ENCODE results near the gene AGPAT3.

Gene AGPAT3

DNA sequence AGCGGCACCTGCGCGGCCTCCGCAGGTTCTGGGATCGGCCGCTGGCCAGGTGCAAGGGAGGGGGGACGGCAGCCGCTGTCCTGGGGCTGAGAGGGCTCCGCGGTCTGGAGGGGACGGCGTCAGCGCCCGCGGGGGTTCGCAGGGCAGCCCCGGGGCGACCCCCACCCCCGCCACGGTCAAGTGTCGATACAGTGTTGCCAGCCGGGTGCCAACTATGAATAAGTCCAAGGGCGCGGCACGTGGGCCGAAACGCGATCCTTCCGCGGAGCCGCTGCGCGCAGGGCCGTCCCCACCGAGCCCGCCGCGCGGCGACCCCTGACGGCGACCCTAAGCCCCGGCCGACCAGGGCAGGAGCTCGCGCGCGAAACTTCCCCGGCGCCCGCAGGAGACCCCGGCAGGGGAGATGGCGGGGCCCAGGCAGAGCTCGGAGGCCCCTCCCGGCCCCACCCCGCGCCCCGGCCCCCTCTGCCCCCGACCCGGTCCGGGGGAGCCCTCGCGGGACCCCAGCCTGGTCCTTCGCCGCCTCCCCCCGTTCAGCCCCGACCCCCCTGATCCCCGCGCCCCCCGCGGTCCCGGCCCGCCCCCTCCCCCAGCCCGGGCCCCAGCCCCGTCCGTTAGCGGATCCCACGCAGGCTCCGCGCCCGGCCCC lies 586 bp upstream of the AGPAT3 start:
- DNase-seq (ENCODE audit: low read depth): peak; percentile 29

DNA sequence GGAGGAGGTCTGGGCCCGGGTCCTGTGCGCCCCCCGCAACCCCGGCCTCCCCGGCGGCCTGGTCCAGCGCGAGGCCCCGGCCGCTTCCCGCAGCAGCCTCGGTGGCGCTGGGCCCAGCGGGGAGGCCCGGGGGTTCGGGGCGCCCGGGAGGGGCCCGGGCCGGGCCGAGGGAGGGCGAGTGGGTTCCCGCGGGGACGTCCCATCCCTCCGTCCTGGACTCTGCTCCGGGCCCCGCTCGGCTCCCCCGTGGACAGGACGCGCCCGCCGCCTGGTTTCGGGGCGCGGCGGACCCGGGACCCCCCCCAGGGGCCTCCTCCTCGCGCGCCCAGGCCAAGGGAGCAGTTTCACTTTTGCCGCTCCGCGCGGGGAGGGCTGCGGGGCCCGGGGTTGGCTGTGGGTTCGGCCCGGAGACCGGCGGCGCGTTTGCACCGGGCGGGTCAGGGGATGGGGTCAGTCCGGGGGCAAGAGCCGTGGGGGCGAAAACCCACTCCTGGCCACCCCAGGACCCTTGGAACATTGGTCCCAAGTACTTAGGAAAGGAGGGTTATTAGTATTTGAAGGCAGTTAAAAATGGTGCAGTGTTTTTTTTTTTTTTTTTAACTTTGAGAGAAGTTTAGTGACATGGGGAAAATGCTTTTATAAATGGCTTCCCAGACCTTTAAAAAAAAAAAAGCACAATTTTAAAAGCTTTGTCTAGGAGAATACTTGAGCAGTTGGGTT lies 677 bp downstream of the AGPAT3 start:
- DNase-seq (ENCODE audit: low read depth): peak; percentile 37

DNA sequence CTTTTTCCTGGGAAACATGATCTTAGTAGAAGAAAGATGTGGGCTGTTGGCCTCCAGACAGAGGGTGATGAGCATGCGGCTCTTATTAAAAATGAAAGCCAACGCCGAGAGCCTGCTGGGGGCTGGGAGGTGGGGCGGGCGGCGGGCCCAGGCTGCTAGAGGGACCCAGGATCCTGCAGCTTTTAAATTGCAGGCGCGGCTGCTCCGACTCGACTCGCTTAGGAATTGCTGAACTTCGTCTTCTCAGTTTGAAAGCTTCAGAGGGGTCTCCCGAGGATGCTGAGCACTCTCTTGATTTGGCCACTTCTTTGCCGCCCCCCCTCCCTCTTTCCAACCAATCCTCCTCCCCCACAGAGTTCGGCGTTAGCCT lies 1.2 kb downstream of the AGPAT3 start:
- DNase-seq (ENCODE audit: low read depth): no peak

DNA sequence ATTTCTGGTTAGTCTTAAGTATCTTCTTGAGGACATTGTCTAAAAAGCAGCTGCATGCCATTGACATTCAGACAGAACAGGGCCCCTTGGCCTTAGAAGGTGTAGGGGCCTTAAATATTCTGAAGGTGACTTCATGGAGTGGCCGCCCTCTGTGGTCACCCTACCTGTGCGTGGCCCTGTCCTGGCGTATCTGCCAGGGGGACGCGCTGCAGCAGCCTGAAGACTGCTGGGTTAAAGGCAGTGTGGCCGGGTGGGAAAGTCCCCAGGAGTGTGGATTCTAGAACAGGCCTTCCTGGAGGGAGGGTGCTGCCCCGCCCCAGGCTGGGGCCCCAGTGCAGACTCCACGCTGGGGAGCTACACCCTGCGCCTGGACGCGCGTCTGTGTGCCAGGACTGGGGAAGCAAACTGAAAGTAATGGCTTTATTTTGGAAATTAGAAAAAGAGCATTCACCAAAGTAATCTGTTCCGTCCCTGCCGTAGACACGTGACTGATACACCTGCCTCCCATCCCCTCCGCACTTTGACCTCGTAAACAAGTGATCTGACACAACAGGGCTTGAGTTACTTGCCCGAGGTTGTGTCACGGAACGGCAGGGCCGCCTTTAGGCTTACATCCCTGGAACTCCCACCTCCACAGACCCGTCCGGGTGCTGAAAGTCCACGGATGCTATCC lies 1.8 kb downstream of the AGPAT3 start:
- peak; percentile 20 for DNase-seq (ENCODE audit: low read depth)

DNA sequence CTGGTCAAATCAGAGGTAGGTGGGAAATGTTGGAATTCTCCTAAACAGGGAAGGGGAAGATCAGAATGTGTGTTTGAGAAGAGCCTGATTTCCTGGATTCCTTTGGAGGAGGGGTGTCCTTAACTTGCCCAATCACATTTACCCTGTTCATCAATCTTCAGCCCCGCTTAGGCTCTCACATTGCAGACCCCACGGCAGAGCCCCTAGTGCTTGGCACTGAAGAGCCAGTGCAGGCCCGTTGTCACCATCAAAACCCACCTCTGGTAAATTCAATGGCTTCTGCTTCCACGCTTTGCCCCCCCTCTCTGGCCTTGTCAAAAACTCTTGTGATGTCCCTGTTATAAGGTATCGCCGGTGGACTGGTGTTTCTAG lies 2.3 kb downstream of the AGPAT3 start:
- no peak for DNase-seq (ENCODE audit: low read depth)

DNA sequence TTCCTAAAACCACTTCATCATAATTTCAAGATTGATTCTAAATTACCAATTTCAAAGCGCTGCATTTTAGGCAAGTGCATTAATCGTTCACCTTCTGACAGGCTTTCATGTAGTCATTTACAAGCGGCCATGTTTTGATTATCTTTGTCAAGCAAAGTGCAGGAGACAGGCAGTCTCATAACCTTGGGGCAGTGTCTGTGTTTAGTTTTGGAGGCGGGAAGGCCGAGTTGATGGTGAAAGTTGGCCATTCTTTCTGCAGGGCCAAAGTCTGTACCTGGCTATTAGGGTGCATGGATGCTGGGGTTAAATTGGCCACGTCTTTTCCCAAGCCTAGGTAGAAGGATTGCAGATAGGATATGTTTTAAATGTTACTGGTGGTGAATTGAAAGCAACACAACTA lies 2.9 kb downstream of the AGPAT3 start:
- DNase-seq (ENCODE audit: low read depth): no peak

DNA sequence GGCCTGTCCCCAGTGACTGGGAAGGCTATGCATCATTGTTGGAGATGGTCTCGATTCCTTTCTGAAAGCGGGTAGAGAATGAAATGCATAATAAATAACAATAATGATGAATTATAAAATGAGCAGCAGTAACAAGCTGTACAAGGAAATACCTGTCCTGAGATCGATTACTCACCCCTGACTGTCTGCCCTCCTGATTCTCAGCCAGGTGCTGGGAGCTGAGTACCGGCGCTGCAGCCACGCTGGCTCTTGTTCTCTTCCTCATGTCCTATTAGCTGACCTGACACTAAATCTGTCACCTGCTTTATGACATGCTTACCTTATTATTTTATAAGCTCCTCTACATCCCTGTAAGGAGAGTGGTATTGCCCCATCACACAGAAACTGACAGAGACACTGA lies 3.4 kb downstream of the AGPAT3 start:
- no peak for DNase-seq (ENCODE audit: low read depth)

DNA sequence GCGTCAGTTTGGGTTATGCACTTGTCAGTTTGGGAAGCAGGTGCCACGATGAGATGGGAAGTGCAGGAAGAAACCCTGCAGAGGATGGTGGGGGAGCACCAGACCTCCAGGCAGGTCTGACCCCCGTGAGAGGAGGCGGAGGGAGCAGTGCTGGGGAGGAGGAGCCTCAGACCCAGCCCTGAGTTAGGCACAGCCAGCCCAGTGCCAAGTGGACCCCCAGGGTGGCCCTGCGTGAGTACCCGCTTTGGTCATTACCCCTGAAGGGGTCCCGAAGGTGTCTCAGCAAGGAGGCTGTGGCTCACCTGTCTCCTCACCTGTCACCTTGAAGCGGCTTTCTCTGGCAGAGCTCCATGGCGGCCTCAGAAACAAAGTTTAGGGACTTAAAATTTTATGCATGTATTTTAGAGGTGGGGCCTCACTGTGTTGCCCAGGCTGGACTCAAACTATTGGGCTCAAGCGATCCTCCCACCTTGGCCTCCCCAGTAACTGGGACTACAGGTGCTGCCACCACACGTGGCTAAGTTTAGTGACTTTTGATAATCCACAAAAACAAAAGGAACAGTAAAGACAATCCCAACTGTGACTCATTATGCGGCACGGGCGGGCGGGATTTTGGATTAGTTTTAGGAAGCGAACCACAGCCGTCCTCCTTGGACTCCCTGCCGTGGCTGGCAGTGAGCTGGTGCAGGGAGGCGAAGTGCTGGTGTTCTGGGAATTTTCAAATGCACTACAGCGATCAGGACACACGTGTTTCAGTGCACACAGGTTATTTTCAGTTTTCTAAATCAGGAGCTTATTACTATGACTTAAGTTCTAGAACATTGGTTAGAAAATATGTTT lies 4.7 kb downstream of the AGPAT3 start:
- no peak for DNase-seq (ENCODE audit: low read depth)

DNA sequence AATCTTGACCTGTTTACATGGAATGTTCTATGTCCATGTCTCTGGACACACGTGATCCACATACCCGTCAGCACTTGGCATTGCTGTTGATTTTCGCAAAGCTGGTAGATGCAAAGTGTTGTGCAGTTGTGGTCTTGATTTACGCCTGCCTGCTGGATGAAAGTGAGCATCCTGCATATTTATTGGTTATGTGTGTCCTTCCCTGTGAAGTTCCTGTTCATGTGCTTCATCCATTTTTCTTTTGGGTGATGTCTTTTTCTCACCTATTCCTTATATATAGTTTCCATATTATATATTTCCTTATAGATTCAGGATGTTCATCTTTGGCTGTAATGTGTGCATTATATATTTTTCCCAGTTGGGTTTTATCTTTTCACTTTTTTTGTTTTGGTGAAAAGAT lies 6.5 kb downstream of the AGPAT3 start:
- no peak for DNase-seq (ENCODE audit: low read depth)

DNA sequence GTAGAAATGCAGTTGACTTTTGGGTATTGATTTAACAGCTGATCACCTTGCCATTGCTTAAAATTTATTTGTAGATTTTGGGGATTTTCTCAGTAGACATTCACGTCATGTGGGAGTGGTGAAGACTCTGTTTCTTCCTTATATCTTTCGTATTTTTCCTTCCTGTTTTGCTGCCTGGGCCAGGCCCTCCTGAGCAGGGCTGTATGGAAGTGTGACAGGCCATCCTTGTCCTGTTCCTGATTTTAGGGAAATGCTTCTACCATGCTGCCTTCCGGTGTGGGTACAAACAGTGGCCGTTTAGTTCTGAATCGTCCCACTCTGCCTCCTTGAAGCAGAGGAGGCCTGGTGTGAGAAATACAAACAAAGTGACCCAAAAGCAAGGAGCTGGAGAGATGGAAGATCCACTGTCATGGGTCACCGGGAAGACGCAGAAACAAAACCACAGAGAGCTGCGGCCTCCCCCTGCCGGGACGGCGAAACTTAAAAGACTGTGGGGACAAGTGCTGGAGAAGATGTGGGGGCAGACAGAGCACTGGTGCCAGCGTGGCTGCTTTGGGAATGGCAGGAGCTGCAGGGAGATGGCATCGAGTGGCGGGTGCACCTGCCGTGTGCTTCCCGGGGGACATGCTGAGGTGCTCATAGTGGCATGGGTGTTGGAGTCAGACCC lies 7.6 kb downstream of the AGPAT3 start:
- DNase-seq (ENCODE audit: low read depth): no peak

DNA sequence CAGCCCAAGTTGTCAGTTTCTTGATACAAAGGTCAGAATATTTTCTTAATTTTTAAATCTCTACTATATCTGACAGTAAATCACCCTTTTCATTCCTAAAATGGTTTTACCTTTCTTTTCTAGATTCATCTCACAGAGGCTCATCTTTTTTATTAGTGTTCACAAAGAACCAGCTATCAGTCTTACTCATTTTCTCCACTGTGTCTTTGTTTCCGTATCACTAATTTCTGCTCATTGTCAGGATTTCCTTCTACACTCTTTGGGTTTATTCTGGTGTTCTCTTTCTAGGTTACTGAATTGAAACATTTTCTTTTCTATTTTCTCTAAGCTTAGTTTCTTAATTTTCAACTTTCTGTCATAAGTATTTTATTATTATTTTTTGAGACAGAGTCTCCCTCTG lies 8.7 kb downstream of the AGPAT3 start:
- DNase-seq (ENCODE audit: low read depth): no peak

DNA sequence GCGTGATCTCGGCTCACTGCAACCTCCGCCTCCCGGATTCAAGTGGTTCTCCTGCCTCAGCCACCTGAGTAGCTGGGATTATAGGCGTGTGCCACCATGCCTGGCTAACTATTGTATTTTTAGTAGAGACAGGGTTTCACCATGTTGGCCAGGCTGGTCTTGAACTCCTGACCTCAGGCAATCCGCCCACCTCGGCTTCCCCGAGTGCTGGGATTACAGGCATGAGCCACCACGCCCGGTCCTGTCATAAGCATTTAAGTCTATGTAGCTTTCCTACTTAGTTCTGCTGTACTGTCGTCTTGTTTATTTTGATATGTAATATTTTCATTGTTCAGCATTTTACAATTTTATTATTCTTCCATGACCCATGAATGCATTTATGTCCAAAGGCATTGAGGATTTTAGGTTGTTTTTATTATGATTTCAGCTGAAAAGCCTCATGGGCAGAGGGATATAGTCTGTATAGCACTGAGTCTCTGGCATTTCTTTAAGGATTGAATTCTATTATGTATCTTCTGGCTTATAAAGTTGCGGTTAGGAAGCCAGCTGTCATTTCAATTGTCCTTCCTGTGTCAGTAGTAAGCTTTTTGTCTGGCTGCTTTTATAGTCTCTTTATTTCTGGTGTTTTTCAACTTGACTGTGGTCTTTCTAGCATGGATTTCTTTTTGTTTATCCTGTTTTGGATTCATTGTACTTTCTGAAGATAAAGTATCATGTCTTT lies 9.2 kb downstream of the AGPAT3 start:
- no peak for DNase-seq (ENCODE audit: low read depth)

DNA sequence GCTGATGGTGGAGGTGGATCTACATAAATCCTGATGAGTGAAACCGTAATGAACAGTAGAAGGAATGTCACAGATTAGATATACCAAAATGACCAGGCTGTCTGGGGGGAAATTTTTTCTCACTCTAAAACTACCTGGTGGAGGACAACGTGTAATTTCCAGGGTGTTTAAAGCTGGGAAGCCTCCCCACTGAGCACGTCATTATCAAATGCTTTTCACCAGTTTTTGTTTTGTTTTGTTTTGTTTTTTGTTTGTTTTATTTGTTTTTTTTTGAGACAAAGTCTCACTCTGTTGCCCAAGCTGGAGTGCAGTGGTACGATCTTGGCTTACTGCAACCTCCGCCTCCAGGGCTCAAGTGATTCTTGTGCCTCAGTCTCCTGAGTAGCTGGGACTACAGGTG lies 11.6 kb downstream of the AGPAT3 start:
- DNase-seq (ENCODE audit: low read depth): no peak

DNA sequence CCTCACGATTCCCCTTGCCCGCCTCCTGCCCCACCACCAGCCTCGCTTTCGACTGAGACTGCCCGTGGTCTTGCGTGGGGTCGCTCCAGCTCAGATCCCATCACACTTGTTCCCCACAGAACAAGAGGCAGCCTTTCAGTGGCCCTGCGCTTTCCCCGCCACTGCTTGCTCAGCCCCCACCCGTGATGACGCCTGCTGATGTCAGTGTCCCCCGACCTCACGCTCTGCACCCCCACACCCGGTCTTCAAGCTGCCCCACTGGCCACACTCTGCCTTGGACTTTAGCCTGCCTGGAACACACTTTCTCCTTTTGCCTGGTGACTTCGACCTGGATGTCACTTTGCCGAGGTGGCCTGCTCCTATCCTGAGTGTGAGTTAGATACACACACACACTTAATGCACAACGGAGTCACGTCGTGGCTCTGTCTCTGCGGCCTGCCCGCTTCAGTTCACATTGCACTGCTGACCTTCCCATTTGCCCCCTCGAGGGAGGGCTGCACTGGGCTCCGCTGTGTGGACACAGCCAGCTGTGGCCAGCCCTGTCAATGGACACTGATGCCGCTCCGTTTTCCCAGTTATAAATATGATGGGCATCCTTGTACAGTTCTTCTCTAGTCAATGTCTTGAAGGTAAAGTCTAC lies 13.0 kb downstream of the AGPAT3 start:
- DNase-seq (ENCODE audit: low read depth): no peak

DNA sequence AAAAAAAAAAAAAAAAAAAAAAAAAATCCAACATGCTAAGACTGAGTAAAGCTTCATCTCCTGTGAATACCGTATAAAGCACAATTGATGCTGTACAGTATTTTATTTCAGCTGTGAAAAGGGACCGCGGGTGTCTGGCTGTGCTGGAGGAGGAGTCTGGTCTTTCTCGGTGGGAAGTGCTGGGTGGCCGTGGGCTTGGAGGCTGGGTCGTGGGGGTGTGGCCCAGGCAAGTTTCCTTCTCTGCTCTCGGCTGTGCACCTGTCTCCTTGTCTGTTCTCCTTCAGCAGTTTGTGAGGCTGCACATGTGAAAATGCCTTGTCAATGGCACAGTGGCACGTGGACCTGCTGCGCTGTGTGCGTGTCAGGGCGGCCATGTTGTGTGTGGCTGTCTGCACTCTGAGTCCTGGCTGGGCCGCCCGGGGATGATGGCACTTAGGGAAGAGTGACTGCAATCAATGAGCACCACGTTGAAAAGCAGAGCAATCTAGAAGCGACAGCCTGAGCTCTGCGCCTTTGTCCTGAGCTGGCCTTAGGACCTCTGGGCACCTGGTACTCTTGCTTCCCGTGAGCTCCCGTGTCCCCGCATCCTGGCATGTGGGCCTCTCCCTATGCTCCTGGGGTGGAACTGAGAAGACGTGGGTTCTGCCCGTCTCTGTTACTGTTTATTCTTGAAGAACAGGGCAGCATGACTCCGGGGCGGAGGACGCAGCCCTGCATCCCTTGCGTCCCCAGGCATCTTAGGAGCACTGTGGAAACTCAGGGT lies 14.5 kb downstream of the AGPAT3 start:
- DNase-seq (ENCODE audit: low read depth): no peak

DNA sequence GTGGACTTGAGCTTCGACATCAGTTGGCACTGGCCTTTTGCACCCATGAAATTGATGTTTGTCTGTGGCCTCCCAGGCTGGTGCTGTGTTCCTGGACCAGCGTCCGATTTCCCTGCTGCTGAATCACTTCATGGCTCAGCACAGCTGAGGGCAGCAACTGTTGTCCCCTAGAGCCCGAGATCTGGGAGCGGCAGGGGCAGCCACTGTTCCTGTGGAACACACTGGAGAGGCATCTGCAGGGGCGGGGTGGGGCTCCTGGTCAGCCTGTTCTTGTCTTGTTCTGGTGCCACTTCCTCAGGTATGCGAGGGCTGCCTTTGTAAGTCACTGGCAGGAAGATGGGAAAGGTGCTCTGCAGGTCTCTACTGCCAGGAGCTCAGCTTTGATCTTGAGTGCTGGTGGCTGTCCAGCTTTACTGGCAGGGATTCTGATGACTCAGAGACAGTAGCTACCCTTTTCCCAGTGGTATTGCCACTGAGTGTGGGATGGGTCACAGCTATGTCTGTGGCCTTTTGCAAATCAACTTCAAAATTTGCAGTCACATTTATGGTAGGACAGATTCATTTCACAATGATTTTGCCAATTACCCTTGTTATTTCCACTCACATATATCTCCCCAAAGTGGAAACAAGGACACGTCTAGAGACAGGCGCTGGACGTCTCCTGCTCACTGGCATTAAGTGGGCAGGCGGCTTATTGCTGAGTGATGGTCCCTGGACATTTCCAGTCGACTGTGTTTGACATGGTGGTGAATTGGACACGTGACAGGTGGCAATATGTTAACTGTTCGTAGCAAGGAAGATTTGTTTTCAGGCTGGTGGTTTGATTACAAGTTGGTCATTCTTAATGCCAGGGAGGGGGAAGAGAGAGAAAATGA lies 15.3 kb downstream of the AGPAT3 start:
- no peak for DNase-seq (ENCODE audit: low read depth)

DNA sequence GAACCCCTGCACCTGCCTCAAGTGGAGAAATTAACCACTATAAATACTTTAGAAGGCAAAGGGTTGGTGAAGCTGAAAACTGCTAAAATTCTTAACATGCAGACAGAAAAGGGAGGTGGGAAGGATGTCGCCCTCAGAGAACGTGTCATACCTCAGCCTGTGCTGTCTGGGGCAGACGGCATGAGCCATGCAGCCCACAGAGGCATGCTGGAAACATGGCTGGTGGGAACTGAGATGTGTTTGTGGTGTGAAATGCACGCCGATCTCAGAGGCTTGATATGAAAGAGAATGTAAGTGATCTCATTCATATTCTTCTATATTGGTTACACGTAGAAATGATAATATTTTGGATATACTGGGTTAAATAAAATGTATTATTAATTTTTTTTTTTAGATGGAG lies 16.3 kb downstream of the AGPAT3 start:
- DNase-seq (ENCODE audit: low read depth): no peak

DNA sequence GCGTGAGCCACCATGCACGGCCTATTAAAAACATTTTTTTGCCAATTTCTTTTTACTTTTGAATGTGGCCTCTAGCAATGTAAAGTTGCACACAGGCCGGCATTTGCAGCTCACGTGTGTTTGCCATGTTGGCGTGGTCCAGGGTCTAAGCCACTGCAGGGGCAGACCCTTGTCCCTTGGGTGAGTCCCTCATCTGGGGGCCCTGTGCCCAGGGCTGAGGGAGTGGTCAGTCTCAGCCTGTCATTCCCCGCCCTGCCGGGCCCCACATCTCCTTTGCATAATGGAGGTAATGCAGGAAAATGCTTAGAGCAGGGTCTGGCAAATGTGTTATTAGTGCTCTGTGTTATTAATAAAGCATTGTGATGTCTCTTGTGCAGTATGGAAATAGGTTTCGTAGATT lies 16.9 kb downstream of the AGPAT3 start:
- no peak for DNase-seq (ENCODE audit: low read depth)

DNA sequence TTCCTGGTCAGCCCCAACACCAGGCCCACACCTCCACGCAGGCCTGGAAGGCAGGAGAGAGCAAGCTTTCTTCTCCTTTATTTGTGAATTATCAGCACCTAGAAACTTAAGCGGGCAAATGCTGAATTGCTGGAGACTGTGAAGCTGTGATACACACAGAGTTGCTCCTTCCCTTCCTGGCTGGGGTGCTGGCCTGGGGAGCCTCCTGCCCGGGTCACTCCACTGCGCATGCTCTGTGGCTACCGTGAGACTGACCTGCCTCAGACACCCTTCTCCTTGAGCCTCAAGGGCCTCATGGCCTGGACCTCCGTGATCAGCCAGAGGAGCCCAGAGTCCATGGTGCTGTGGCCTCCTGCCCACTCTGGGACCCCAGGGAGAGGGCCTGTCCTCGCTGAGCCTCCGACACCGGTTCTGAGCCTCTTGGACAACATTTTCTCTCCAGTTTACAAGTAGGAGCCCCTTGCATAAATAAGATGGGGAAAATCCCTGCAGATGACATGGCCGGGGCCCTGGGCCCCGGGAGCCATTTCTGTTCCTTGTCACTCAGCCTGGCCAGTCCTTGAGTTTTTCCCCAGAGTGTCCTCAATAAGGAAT lies 18.0 kb downstream of the AGPAT3 start:
- no peak for DNase-seq (ENCODE audit: low read depth)
